ENCODE results near the gene DGUOK.

DGUOK gene

DNA sequence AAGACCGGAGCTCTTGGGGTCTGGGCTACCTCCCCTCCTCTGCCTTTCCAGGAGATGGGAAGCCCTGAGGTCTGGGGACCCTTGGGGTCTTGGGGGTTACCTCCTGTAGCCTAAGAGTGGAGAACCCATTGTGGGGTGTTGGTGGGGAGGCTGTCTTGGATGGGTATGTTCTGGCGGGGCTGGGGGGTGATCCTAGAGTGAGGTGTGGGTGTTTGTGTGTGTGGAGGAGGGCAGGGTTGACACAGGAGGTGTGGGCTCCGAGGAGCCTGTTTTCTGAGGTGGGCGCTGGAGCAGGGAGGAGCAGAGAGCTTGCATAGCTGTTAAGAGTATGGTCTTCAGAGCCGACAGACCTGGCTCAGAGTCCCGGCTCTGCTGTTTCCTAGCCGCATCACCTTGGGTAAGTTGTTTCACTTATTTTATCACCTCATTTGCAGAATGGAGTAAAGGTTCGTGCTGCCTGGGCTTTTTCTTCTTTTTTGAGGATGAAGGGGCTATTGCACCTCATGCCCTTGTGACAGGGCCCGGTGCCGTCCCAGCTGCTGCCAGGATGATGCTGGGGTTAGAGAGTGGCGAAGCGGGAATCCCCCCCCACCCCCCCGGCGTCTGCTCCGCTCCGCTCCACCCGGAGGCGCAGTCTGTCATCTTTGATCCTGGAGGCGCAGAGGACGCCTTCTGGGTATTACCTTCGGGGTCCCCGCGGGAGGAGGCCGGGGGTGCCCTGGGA lies 75.3 kb downstream of the DGUOK start:
- no peak for DNase-seq

DNA sequence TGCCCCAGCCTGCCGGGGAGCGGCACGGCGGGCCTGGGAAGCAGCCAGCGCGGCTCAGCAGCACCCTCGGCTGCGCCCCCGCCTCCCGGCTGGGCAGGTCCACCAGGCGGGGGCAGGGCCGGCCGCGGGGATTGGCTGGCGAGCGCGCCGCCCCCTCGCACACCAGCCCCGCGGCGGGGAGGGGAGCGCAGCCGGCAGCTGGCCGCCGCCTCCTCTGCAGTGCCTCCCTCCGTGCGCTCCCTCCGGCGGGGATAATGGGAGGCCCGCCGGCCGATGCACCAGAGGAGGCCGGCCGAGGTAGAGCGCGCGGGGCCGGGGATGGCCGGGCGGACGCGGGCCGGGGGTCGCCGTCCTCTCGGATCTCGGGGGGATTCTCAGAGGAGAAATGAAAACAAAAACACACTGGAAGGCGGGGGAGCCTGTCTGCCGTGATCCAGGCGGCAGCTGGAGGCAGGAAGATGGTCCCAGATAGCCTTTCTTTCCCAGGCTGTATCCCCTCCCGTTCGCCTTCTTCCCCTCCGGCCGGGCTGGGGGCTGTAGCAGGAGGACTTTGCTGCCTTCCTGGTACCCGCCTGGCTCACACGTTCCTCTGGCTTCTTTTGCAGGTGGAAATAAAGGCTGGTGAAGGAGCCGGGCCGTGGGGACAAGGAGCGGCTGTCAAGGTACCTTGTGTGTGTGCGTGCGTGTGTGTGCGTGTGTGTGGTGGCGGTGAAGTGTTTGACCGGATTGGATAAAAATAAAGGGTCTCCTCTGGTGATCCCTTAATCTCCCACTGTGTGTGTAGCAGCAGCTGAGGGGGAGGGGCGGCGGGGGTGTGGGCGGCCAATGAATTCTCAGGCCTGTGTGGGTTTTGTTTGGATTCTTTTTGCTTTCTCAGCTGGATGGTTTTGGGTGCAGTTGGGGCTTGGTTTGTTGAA lies 76.1 kb downstream of the DGUOK start:
- peak; percentile 38 for DNase-seq

DNA sequence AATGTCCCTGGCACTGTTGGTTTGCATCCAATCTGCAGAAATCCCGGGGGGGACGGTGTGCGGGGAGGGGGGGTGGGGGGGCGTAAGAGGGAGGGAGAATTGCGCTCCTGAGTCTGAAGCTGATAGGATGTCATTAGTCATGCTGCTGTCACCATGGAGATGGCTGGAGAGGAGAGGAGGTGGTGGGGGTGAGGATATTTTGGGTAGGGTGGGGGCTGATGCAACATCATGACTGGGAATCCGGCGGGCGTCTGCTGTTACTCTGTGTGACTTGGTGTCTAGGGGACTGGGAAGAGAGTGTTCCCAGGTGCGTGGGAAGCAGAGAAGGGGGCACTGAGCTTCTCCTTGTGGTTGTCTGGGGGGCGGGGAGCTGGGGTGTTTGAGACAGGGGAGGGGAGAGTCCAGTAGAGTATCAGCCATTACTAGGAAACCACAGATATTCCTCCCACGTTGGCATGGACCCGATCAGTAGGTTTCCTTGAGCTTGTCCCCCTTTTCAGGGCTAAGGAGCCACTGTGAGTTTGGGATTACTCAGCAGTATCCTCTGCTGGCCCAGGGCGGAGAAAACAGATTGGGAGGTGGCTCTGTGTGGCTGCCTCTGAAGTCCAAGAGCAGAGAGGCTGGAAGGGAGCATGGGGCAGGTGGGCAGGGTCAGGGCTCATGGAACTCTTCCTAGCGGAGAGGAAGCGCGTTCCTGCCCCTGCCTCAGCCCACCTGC lies 77.0 kb downstream of the DGUOK start:
- DNase-seq, result no peak

DNA sequence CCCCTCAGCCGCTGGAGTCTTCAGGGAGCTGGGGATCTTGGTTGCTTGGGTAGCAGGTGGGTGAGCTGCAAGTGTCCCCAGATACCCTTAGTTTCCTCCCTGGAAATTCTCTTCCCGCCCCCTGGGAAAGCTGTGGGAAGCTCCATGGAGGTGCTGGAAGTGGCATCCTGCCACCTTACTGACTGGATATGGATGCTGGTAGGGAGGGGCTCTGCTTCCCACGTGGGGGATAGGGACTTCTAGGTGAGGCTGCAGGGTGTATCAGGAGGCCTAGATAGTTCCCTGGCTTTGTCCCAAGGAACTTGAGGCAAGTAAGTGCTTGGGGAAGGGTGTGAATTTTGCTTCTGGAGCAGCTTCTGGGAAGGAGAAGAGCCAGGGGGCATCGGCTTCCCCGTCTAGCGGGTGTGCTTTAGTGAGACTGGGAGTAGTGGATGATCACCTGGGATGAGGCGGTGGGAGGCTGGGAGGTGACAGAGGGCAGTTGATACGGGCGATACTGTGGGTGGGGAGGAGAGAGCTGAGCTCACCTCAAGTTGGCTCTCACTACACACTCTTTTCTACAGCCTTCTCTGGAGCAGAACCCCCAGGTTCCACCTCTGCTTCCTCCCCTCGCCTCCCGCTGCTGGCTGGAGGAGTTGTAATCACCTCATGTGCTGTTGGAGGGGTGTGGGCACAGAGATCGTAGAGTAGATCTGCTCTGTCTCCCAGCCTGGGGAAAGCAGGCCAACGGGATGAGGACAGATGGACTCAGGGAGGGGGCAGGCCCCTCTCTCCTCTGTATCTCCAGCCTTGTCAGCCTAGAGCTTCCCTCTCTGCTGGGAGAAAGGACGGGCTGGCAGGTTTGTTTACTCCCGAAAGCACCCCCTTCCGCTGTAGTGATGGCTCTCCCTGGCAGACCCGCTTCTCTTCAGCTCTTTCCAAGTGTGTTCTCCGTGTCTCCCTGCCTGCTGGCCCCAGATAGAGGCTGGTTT lies 77.8 kb downstream of the DGUOK start:
- no peak for DNase-seq

DNA sequence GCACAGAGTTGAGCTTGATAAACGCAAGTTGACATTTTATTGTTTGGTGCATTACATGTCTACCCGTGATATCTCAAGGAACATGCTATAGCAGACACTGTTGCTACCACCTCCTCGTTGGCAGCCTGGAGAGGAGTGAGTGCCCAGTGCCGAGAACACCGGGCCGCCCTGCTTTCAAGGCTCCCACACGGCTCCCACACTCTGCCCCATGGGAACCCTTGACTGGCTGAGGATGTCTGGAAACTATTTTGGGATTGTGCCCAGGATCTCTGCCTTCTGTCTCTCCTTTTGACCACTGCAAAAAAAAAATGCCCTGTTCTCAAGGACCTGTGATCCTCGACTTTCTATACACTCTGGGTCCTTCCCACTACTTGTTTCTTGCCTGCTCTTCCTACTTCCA lies 79.1 kb downstream of the DGUOK start:
- no peak for DNase-seq

DNA sequence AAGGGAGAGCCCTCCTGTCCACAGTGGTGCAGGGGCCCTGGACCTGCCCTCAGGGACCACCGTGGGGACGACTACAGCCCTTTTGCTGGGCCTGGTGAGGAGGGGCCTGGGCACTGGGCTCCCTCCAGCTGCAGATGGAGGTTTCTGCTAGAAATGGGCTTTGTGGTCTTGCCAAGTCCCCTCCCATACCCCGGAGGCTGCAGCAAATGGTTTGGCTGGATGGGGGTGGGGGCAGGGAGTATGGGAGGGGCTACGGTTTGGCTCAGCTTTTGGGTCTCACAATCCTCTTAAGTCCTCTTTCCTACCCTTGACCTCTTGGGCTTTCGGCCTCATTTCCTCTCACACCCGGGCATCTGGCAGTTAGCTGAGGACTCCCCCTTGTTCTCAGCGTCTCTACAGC lies 79.8 kb downstream of the DGUOK start:
- no peak for DNase-seq

DNA sequence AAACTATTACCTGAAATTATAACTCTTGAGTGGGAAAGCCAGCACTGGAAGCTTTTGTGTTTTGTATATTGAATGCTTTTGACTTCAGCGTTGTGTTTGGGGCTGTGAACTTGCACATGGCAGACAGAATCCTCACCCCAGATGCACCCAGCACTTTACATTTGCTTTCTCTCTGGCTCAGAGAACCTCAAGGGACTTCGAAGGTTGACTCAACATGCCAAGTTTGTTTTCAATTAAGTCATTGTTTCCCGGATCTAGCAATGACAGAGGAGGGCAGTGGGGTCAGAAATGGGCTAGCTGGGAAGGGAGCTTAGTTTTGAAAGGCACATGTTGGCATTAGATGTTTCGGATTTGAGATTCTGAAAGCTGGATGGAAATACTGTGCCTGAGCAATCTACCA lies 80.4 kb downstream of the DGUOK start:
- no peak for DNase-seq

DNA sequence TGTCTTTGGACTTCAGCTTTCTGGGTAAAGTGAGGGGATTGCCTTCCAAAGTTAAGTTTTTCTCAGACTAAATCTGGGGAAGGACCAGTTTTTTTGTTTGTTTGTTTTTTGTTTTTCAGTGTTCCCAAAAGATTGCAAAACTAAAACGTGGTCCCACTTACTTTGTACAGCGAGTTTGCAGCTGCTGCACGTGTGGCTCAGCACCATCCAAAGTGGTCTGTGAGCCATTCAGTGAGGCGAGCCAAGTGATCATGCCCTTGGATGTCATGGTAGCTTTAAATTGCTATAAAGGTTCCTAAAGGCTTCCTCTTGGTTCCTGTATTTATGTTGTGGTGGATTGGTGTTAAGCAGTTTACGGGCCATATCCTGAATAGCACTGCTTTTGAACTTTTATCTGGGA lies 81.0 kb downstream of the DGUOK start:
- DNase-seq, result no peak
